Calu3 (cell line): ENCODE results near the gene PRCD. TPM values are rescaled to one million over a fixed set of nuclear protein-coding genes. Genes with fewer than 3 reads are reported as not detected.

Source experiments
- BruUV-seq: library from RNA; stranded (reverse); fragments of 400-500 nt; replicated peaks from 2 replicates; lab custom pipeline; 2021; lab: Mats Ljungman, UMichigan
- CTCF ChIA-PET: fragments of 300-600 bp; sonication (Branson Sonifier 250); formaldehyde crosslinking; loops from one replicate; lab custom pipeline; 2022; ENCODE audit warnings: antibody characterized with exemption; lab: Charles Lee
- DNase-seq: peaks from one replicate; pipeline ENCODE4 v3.0.0; 2022
- H3K27ac Mint-ChIP-seq: one replicate; pipeline ENCODE4 v1.8.0; 2022; ENCODE audit warnings: mixed read lengths; ENCODE audit not compliant: unreplicated experiment
- H3K27me3 Mint-ChIP-seq: one replicate; pipeline ENCODE4 v1.8.0; 2022; ENCODE audit warnings: mixed read lengths; ENCODE audit not compliant: unreplicated experiment
- H3K36me3 Mint-ChIP-seq: one replicate; pipeline ENCODE4 v1.8.0; 2022; ENCODE audit warnings: mild to moderate bottlenecking, moderate library complexity, mixed read lengths; ENCODE audit not compliant: insufficient read depth, unreplicated experiment
- H3K4me1 Mint-ChIP-seq: one replicate; pipeline ENCODE4 v1.8.0; 2022; ENCODE audit warnings: mild to moderate bottlenecking, low read depth, mixed read lengths; ENCODE audit not compliant: unreplicated experiment
- H3K4me3 Mint-ChIP-seq: one replicate; pipeline ENCODE4 v1.8.0; 2022; ENCODE audit warnings: mild to moderate bottlenecking, low read depth, moderate library complexity, mixed read lengths; ENCODE audit not compliant: unreplicated experiment
- H3K9me3 Mint-ChIP-seq: one replicate; pipeline ENCODE4 v1.8.0; 2022; ENCODE audit warnings: low read depth, mixed read lengths; ENCODE audit not compliant: unreplicated experiment
- CTCF ChIP-seq: fragments of 200-600 bp; IDR thresholded peaks from one replicate; pipeline ENCODE4 v1.8.0; 2022; ENCODE audit warnings: antibody characterized with exemption; ENCODE audit not compliant: unreplicated experiment
- intact Hi-C: fragments of 100-400 bp; cut with micrococcal nuclease; formaldehyde crosslinking; loops from one replicate; pipeline ENCODE4 v1.10.0; 2022; ENCODE audit not compliant: unreplicated experiment
- total RNA-seq: library from RNA; stranded (reverse); gene quantifications from 2 replicates; pipeline ENCODE4 v1.2.3, GENCODE V29; 2022

PRCD gene
- total RNA-seq, 1 experiment from 2014 or later: not detected

- H3K27me3 Mint-ChIP-seq: no peaks in the 10 kb centered on the region
Observed at GRCh38 chr17:76570457-76570856, 30.6 kb downstream of the PRCD start.

GRCh38 chr17:76570877-76571471 is 31.1 kb downstream of the PRCD start:
- no peak overlapping the region for H3K4me3 Mint-ChIP-seq
- H3K27me3 Mint-ChIP-seq: no peaks in the 10 kb centered on the region
- no peaks in the 10 kb centered on the region for H3K9me3 Mint-ChIP-seq
- CTCF ChIA-PET: interaction anchor here (1.0 to 1.7 kb wide), 2 partner anchors 13 to 19 kb away, joined by 3 to 4 read pairs; no protein-coding TSS in a partner anchor
- DNase-seq: no peak
- no TSS peak for BruUV-seq
- H3K27ac Mint-ChIP-seq: no peak overlapping the region
- peaks cover 68% of the 10 kb centered on the region for H3K4me1 Mint-ChIP-seq
- no peak for TF ChIP-seq CTCF
- intact Hi-C loops: no loop called here
- peaks cover 45% of the 10 kb centered on the region for H3K36me3 Mint-ChIP-seq

More at GRCh38 chr17:76570457-76570856, 30.6 kb downstream of the PRCD start:
- Mint-ChIP-seq H3K4me1 (peaks cover 68% of the 10 kb centered on the region), H3K27ac (peak overlapping the region; percentile 83), H3K36me3 (peaks cover 47% of the 10 kb centered on the region), H3K4me3 (peak overlapping the region; percentile 50), H3K9me3 (no peaks in the 10 kb centered on the region)
- intact Hi-C loops: no loop called here
- no peak for TF ChIP-seq CTCF
- no peak for DNase-seq
- no TSS peak for BruUV-seq
- CTCF ChIA-PET: interaction anchor here (0.7 to 1.7 kb wide), 5 partner anchors 12 to 111 kb away, joined by 3 to 12 read pairs (median 4); no protein-coding TSS in a partner anchor

GRCh38 chr17:76572201-76572910 is 32.5 kb downstream of the PRCD start:
- H3K27ac Mint-ChIP-seq: no peak overlapping the region
- peaks cover 60% of the 10 kb centered on the region for H3K4me1 Mint-ChIP-seq
- no peak for DNase-seq
- intact Hi-C loops: no loop called here
- no peaks in the 10 kb centered on the region for H3K9me3 Mint-ChIP-seq
- BruUV-seq: no TSS peak
- no peak for TF ChIP-seq CTCF
- H3K36me3 Mint-ChIP-seq: peaks cover 36% of the 10 kb centered on the region
- CTCF ChIA-PET: interaction anchor here (0.6 kb wide), 1 partner anchor 9 kb away, joined by 6 read pairs; no protein-coding TSS in a partner anchor
- no peaks in the 10 kb centered on the region for H3K27me3 Mint-ChIP-seq
- no peak overlapping the region for H3K4me3 Mint-ChIP-seq

GRCh38 chr17:76573096-76573495 is 33.3 kb downstream of the PRCD start:
- H3K27ac Mint-ChIP-seq: no peak overlapping the region
- no peaks in the 10 kb centered on the region for H3K9me3 Mint-ChIP-seq
- intact Hi-C loops: no loop called here
- CTCF ChIA-PET: no interaction called here
- no peak overlapping the region for H3K4me3 Mint-ChIP-seq
- H3K36me3 Mint-ChIP-seq: peaks cover 29% of the 10 kb centered on the region
- H3K4me1 Mint-ChIP-seq: peaks cover 53% of the 10 kb centered on the region
- BruUV-seq: no TSS peak
- H3K27me3 Mint-ChIP-seq: no peaks in the 10 kb centered on the region
- no peak for DNase-seq
- no peak for TF ChIP-seq CTCF
